Right lobe of liver (tissue), 4 donors: ENCODE data around the gene YTHDF1.

Source experiments
- POLR2A ChIP-seq: fragments of 450-650 bp; IDR thresholded peaks from one replicate; pipeline ENCODE4 v1.6.1; 2017; ENCODE audit warnings: antibody characterized with exemption, mild to moderate bottlenecking
- TF ChIP-seq, protein P1 (sequence below), 4 donors: fragments of 200-600 bp in 3 of 4; fragments of 450-650 bp in 1 of 4; IDR thresholded peaks; one replicate each; pipeline versions ENCODE4 v1.5.1 to v1.8.0; 2016 to 2022; ENCODE audit warnings: antibody characterized with exemption in 4 of 4, mild to moderate bottlenecking in 2 of 4
- donor health status: DM: no; HTN: no; CAD: no.
- donor health status: DM: no; HTN: no; CAD: no.
- donor health status: DM: no; HTN: yes; CAD: no.

DNA sequence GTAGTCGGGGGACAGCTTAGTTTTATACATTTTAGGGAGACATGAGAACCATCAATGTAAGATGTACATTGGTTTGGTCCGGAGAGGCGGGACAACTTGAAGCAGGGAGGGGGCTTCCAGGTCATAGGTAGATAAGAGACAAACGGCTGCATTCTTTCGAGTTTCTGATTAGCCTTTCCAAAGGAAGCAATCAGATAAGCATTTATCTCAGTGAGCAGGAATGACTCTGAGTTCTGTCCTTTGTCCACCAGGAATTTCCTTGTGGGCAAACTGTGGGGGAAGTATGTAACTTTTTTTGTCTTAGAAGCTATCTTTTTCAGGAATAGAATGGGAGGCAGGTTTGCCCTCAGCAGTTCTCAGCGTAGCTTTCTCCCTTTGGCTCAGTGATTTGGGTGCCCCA, 1.4 kb downstream of the YTHDF1 start:
- TF ChIP-seq, protein P1, sequence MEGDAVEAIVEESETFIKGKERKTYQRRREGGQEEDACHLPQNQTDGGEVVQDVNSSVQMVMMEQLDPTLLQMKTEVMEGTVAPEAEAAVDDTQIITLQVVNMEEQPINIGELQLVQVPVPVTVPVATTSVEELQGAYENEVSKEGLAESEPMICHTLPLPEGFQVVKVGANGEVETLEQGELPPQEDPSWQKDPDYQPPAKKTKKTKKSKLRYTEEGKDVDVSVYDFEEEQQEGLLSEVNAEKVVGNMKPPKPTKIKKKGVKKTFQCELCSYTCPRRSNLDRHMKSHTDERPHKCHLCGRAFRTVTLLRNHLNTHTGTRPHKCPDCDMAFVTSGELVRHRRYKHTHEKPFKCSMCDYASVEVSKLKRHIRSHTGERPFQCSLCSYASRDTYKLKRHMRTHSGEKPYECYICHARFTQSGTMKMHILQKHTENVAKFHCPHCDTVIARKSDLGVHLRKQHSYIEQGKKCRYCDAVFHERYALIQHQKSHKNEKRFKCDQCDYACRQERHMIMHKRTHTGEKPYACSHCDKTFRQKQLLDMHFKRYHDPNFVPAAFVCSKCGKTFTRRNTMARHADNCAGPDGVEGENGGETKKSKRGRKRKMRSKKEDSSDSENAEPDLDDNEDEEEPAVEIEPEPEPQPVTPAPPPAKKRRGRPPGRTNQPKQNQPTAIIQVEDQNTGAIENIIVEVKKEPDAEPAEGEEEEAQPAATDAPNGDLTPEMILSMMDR (IDR thresholded peaks at IDR 0.05): no peak
- TF ChIP-seq POLR2A: no peak
